Breast epithelium (tissue), 3 donors: ENCODE measurements around the gene MYO15B.
"Not testable (repeated sequence)": the region's sequence is repeated elsewhere in the genome, so short reads cannot be mapped to it uniquely, and the experiment has no call there.

ENCODE experiments used
- CTCF ChIP-seq, 3 donors: fragments of 450-650 bp; IDR thresholded peaks; one replicate each; pipeline ENCODE4 v1.5.1; 2016 to 2017; ENCODE audit warnings: antibody characterized with exemption in 3 of 3, mild to moderate bottlenecking in 3 of 3, moderate library complexity in 3 of 3
- POLR2A ChIP-seq: fragments of 450-650 bp; IDR thresholded peaks from one replicate; pipeline ENCODE4 v1.6.1; 2016; ENCODE audit warnings: antibody characterized with exemption, mild to moderate bottlenecking, moderate library complexity
- POLR2AphosphoS5 ChIP-seq, 3 donors: sonication (generic); formaldehyde crosslinking; IDR thresholded peaks; one replicate each; pipeline ENCODE4 v1.6.1; 2017; ENCODE audit warnings: antibody characterized with exemption in 3 of 3

- not testable (repeated sequence) for TF ChIP-seq CTCF (IDR thresholded peaks at IDR 0.05); POLR2A; POLR2AphosphoS5 (IDR thresholded peaks at IDR 0.05)
Measured at GRCh38 chr17:75593430-75593829, 5.8 kb downstream of the MYO15B start.
